NCI-H128 (cell line): ENCODE results near the gene IL17C.

Source experiments
- DNase-seq: peaks from one replicate; lab custom pipeline; 2025; ENCODE audit not compliant: unreplicated experiment; lab: John Stamatoyannopoulos, UW

IL17C gene

GRCh38 chr16:88638323-88639230, at the start of gene IL17C:
IL17C (plus strand) TSS chr16:88638572; CDS start chr16:88638642, 70 bp downstream.
- no peak for DNase-seq

- no peak for DNase-seq
These were observed 49.6 kb upstream of the IL17C start for GRCh38 chr16:88588754-88589153.

GRCh38 chr16:88589441-88589840, 48.9 kb upstream of the IL17C start:
- DNase-seq, result no peak

- no peak for DNase-seq
These were observed 46.8 kb upstream of the IL17C start for GRCh38 chr16:88591577-88592021.

GRCh38 chr16:88593061-88593460, 45.3 kb upstream of the IL17C start:
- no peak for DNase-seq

GRCh38 chr16:88593489-88593888, 44.9 kb upstream of the IL17C start:
- no peak for DNase-seq

- DNase-seq, result no peak
These were observed 44.5 kb upstream of the IL17C start for GRCh38 chr16:88593910-88594309.

GRCh38 chr16:88595101-88595500, 43.3 kb upstream of the IL17C start:
- no peak for DNase-seq

- no peak for DNase-seq
These were observed 42.5 kb upstream of the IL17C start for GRCh38 chr16:88595921-88596320.

- no peak for DNase-seq
These were observed 41.9 kb upstream of the IL17C start for GRCh38 chr16:88596483-88596882.

GRCh38 chr16:88597856-88598491, 40.4 kb upstream of the IL17C start:
- DNase-seq, result no peak

- no peak for DNase-seq
These were observed 39.2 kb upstream of the IL17C start for GRCh38 chr16:88599092-88599733.

- no peak for DNase-seq
These were observed 38.4 kb upstream of the IL17C start for GRCh38 chr16:88599825-88600538.

GRCh38 chr16:88600539-88600896, 37.9 kb upstream of the IL17C start:
- no peak for DNase-seq

- no peak for DNase-seq
These were observed 36.9 kb upstream of the IL17C start for GRCh38 chr16:88601313-88602036.

- no peak for DNase-seq
These were observed 36.3 kb upstream of the IL17C start for GRCh38 chr16:88602091-88602490.

- DNase-seq, result no peak
These were observed 32.9 kb upstream of the IL17C start for GRCh38 chr16:88605186-88606147.

GRCh38 chr16:88606148-88606757, 32.1 kb upstream of the IL17C start:
- DNase-seq, result no peak

- no peak for DNase-seq
These were observed 30.3 kb upstream of the IL17C start for GRCh38 chr16:88608076-88608475.
